ENCODE measurements around the gene ARX.

Gene ARX

GRCh38 chrX:25022499-25023325 lies 6.9 kb upstream of the ARX start:
- FAIRE-seq = no peak
- TF ChIP-seq CTCF (IDR thresholded peaks at IDR 0.05; ENCODE audit: insufficient read depth, missing control alignments) = no peak
- no peak for DNase-seq (ENCODE audit: insufficient read length, low spot score)

- peak; percentile 47 for TF ChIP-seq CTCF (IDR thresholded peaks at IDR 0.05; ENCODE audit: insufficient read depth, missing control alignments)
- FAIRE-seq = no peak
- peak; percentile 55 for DNase-seq (ENCODE audit: insufficient read length, low spot score)
These were observed 5.2 kb upstream of the ARX start for GRCh38 chrX:25020905-25021449.

- FAIRE-seq = no peak
- DNase-seq (ENCODE audit: insufficient read length, low spot score) = no peak
- no peak for TF ChIP-seq CTCF (IDR thresholded peaks at IDR 0.05; ENCODE audit: insufficient read depth, missing control alignments)
These were observed 4.7 kb upstream of the ARX start for GRCh38 chrX:25020391-25020904.

GRCh38 chrX:25019707-25020390 lies 4.1 kb upstream of the ARX start:
- TF ChIP-seq CTCF (IDR thresholded peaks at IDR 0.05; ENCODE audit: insufficient read depth, missing control alignments) = no peak
- DNase-seq (ENCODE audit: insufficient read length, low spot score) (no peak), FAIRE-seq (no peak)

- FAIRE-seq (no peak), DNase-seq (ENCODE audit: insufficient read length, low spot score) (no peak)
- TF ChIP-seq CTCF (IDR thresholded peaks at IDR 0.05; ENCODE audit: insufficient read depth, missing control alignments) = no peak
These were observed 2.9 kb upstream of the ARX start for GRCh38 chrX:25018682-25019081.

GRCh38 chrX:25017667-25018247 lies 2.0 kb upstream of the ARX start:
- FAIRE-seq = no peak

More at GRCh38 chrX:25017667-25018247, 2.0 kb upstream of the ARX start:
- TF ChIP-seq CTCF (IDR thresholded peaks at IDR 0.05; ENCODE audit: insufficient read depth, missing control alignments) = no peak
- DNase-seq (ENCODE audit: insufficient read length, low spot score) = no peak

Data from D721Med (cell line).